HEK293 (cell line): ENCODE results near the gene ZBTB18.

Source experiments
- BCL6B ChIP-seq: fragments of 450-650 bp; formaldehyde crosslinking; IDR thresholded peaks from 2 replicates; pipeline ENCODE4 v1.5.1; 2017; ENCODE audit warnings: missing biosample characterization, missing genetic modification characterization
- CTCF ChIP-seq: fragments of 450-650 bp; formaldehyde crosslinking; IDR thresholded peaks from 2 replicates; pipeline ENCODE4 v1.5.1; 2016; ENCODE audit warnings: missing biosample characterization, missing genetic modification characterization
- EGR2 ChIP-seq: fragments of 450-650 bp; formaldehyde crosslinking; IDR thresholded peaks from 2 replicates; pipeline ENCODE4 v1.5.1; 2016; ENCODE audit warnings: low read depth, missing biosample characterization, missing genetic modification characterization
- GFI1B ChIP-seq: fragments of 450-650 bp; formaldehyde crosslinking; IDR thresholded peaks from 2 replicates; pipeline ENCODE4 v1.5.1; 2016; ENCODE audit warnings: missing biosample characterization, missing genetic modification characterization
- GLI2 ChIP-seq: fragments of 450-650 bp; formaldehyde crosslinking; IDR thresholded peaks from 2 replicates; pipeline ENCODE4; 2017; ENCODE audit warnings: missing biosample characterization, missing genetic modification characterization, low read depth, borderline replicate concordance
- HOXC10 ChIP-seq: sonication (generic); formaldehyde crosslinking; IDR thresholded peaks from 2 replicates; pipeline ENCODE4 v1.8.1; 2023; ENCODE audit warnings: mild to moderate bottlenecking, missing genetic modification reagents
- INSM2 ChIP-seq: fragments of 450-650 bp; formaldehyde crosslinking; IDR thresholded peaks from 2 replicates; pipeline ENCODE4 v1.5.1; 2016; ENCODE audit warnings: missing biosample characterization, missing genetic modification characterization
- KLF1 ChIP-seq: fragments of 450-650 bp; formaldehyde crosslinking; IDR thresholded peaks from 2 replicates; pipeline ENCODE4 v1.5.1; 2016; ENCODE audit warnings: missing biosample characterization, missing genetic modification characterization
- KLF8 ChIP-seq: fragments of 450-650 bp; formaldehyde crosslinking; IDR thresholded peaks from 2 replicates; pipeline ENCODE4 v1.5.1; 2016; ENCODE audit warnings: missing biosample characterization, missing genetic modification characterization
- REST ChIP-seq: fragments of 450-650 bp; formaldehyde crosslinking; IDR thresholded peaks from 2 replicates; pipeline ENCODE4 v1.5.1; 2016; ENCODE audit warnings: missing biosample characterization, missing genetic modification characterization
- SP2 ChIP-seq: fragments of 450-650 bp; formaldehyde crosslinking; IDR thresholded peaks from 2 replicates; pipeline ENCODE4 v1.5.1; 2016; ENCODE audit warnings: missing biosample characterization, missing genetic modification characterization
- SP7 ChIP-seq: fragments of 450-650 bp; formaldehyde crosslinking; IDR thresholded peaks from 2 replicates; pipeline ENCODE4 v1.5.1; 2016; ENCODE audit warnings: missing biosample characterization, missing genetic modification characterization
- ZFP37 ChIP-seq: fragments of 450-650 bp; formaldehyde crosslinking; IDR thresholded peaks from 2 replicates; pipeline ENCODE4 v1.5.1; 2016; ENCODE audit warnings: missing biosample characterization, missing genetic modification characterization
- ZFP69B ChIP-seq: fragments of 450-650 bp; formaldehyde crosslinking; IDR thresholded peaks from 2 replicates; pipeline ENCODE4 v1.5.1; 2016; ENCODE audit warnings: missing biosample characterization, missing genetic modification characterization
- ZIC2 ChIP-seq: fragments of 450-650 bp; formaldehyde crosslinking; IDR thresholded peaks from 2 replicates; pipeline ENCODE4 v1.5.1; 2016; ENCODE audit warnings: missing biosample characterization, missing genetic modification characterization
- ZNF16 ChIP-seq: fragments of 450-650 bp; formaldehyde crosslinking; IDR thresholded peaks from 2 replicates; pipeline ENCODE4 v1.5.1; 2016; ENCODE audit warnings: low read depth, missing biosample characterization, missing genetic modification characterization
- ZNF169 ChIP-seq: fragments of 450-650 bp; formaldehyde crosslinking; IDR thresholded peaks from 2 replicates; pipeline ENCODE4 v1.5.1; 2016; ENCODE audit warnings: missing biosample characterization, missing genetic modification characterization
- ZNF184 ChIP-seq: fragments of 450-650 bp; IDR thresholded peaks from 2 replicates; pipeline ENCODE4 v1.5.1; 2018; ENCODE audit warnings: missing biosample characterization, mild to moderate bottlenecking, missing genetic modification characterization
- ZNF292 ChIP-seq: fragments of 450-650 bp; formaldehyde crosslinking; IDR thresholded peaks from 2 replicates; pipeline ENCODE4 v1.5.1; 2016; ENCODE audit warnings: low read depth, missing biosample characterization, missing genetic modification characterization, borderline replicate concordance
- ZNF510 ChIP-seq: fragments of 450-650 bp; formaldehyde crosslinking; IDR thresholded peaks from 2 replicates; pipeline ENCODE4 v1.5.1; 2018; ENCODE audit warnings: mild to moderate bottlenecking, missing genetic modification characterization, missing biosample characterization; ENCODE audit not compliant: insufficient replicate concordance
- ZNF530 ChIP-seq: fragments of 450-650 bp; formaldehyde crosslinking; IDR thresholded peaks from 2 replicates; pipeline ENCODE4 v1.5.1; 2016; ENCODE audit warnings: low read depth, missing biosample characterization, missing genetic modification characterization
- ZNF555 ChIP-seq: fragments of 450-650 bp; formaldehyde crosslinking; conservative IDR thresholded peaks from 2 replicates; pipeline ENCODE4 v1.5.1; 2017; ENCODE audit warnings: missing biosample characterization, mild to moderate bottlenecking, missing genetic modification characterization, inconsistent platforms
- ZNF558 ChIP-seq: fragments of 450-650 bp; formaldehyde crosslinking; IDR thresholded peaks from 2 replicates; pipeline ENCODE4 v1.5.1; 2016; ENCODE audit warnings: missing biosample characterization, missing genetic modification characterization
- ZNF654 ChIP-seq: fragments of 450-650 bp; formaldehyde crosslinking; IDR thresholded peaks from 2 replicates; pipeline ENCODE4 v1.5.1; 2016; ENCODE audit warnings: low read depth, missing biosample characterization, missing genetic modification characterization
- ZNF658 ChIP-seq: fragments of 450-650 bp; formaldehyde crosslinking; IDR thresholded peaks from 2 replicates; pipeline ENCODE4; 2016; ENCODE audit warnings: missing biosample characterization, missing genetic modification characterization
- ZSCAN16 ChIP-seq: fragments of 450-650 bp; formaldehyde crosslinking; IDR thresholded peaks from 2 replicates; pipeline ENCODE4 v1.5.1; 2016; ENCODE audit warnings: missing biosample characterization, missing genetic modification characterization
- TF ChIP-seq, protein P1 (sequence below): fragments of 450-650 bp; formaldehyde crosslinking; conservative IDR thresholded peaks from 2 replicates; pipeline ENCODE4 v1.5.1; 2016; ENCODE audit warnings: low read depth, missing biosample characterization, missing genetic modification characterization

Gene ZBTB18

GRCh38 chr1:244047621-244048255, 3.3 kb upstream of the ZBTB18 start (continued):
- TF ChIP-seq, protein P1, sequence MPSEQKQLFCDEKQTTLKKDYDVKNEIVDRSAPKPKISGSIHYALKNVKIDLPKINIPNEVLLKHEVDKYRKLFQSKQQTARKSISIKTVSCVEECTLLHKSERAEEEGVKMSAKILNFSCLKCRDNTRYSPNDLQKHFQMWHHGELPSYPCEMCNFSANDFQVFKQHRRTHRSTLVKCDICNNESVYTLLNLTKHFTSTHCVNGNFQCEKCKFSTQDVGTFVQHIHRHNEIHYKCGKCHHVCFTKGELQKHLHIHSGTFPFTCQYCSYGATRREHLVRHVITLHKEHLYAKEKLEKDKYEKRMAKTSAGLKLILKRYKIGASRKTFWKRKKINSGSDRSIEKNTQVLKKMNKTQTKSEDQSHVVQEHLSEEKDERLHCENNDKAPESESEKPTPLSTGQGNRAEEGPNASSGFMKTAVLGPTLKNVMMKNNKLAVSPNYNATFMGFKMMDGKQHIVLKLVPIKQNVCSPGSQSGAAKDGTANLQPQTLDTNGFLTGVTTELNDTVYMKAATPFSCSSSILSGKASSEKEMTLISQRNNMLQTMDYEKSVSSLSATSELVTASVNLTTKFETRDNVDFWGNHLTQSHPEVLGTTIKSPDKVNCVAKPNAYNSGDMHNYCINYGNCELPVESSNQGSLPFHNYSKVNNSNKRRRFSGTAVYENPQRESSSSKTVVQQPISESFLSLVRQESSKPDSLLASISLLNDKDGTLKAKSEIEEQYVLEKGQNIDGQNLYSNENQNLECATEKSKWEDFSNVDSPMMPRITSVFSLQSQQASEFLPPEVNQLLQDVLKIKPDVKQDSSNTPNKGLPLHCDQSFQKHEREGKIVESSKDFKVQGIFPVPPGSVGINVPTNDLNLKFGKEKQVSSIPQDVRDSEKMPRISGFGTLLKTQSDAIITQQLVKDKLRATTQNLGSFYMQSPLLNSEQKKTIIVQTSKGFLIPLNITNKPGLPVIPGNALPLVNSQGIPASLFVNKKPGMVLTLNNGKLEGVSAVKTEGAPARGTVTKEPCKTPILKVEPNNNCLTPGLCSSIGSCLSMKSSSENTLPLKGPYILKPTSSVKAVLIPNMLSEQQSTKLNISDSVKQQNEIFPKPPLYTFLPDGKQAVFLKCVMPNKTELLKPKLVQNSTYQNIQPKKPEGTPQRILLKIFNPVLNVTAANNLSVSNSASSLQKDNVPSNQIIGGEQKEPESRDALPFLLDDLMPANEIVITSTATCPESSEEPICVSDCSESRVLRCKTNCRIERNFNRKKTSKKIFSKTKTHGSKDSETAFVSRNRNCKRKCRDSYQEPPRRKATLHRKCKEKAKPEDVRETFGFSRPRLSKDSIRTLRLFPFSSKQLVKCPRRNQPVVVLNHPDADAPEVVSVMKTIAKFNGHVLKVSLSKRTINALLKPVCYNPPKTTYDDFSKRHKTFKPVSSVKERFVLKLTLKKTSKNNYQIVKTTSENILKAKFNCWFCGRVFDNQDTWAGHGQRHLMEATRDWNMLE (tag by site-specific recombination) = 0 out of 2 replicates have a peak, but pooled peaks have one; percentile 43
- TF ChIP-seq ZNF658 (tag by site-specific recombination) = no peak
- TF ChIP-seq ZNF558 (tag by site-specific recombination) = no peak
- peak; percentile 90 for TF ChIP-seq SP7 (tag by site-specific recombination)
- no peak for TF ChIP-seq ZNF555
- TF ChIP-seq CTCF (tag by site-specific recombination) = peak; percentile 64
- TF ChIP-seq EGR2 (tag by site-specific recombination) = no peak
- TF ChIP-seq ZNF184 (tag by site-specific recombination) = 0 out of 2 replicates have a peak, but pooled peaks have one; percentile 57
- TF ChIP-seq BCL6B = no peak
- TF ChIP-seq KLF1 (tag by site-specific recombination) = peak; percentile 71
- no peak for TF ChIP-seq ZNF16 (tag by site-specific recombination)
- TF ChIP-seq REST (tag by site-specific recombination) = peak; percentile 70; the same call in 1 of the 2 replicates
- TF ChIP-seq GFI1B = no peak
- TF ChIP-seq KLF8 (tag by site-specific recombination) = peak; percentile 92; the same call in 1 of the 2 replicates
- no peak for TF ChIP-seq ZNF654 (tag by site-specific recombination)
- TF ChIP-seq ZNF530 = no peak
- no peak for TF ChIP-seq ZNF292 (tag by site-specific recombination)
- TF ChIP-seq HOXC10 (CRISPR knock-in tag) = no peak
- TF ChIP-seq ZIC2 (tag by site-specific recombination) = peak; percentile 96
- no peak for TF ChIP-seq ZNF510 (tag by site-specific recombination)
- TF ChIP-seq INSM2 (tag by site-specific recombination) = peak; percentile 74; the same call in 1 of the 2 replicates
- TF ChIP-seq GLI2 = no peak; the same call in 1 of the 2 replicates
- TF ChIP-seq SP2 = no peak
- no peak; the same call in 1 of the 2 replicates for TF ChIP-seq ZSCAN16 (tag by site-specific recombination)
- peak; percentile 96 for TF ChIP-seq ZFP37 (tag by site-specific recombination)
- no peak for TF ChIP-seq ZNF169 (tag by site-specific recombination)
- TF ChIP-seq ZFP69B (tag by site-specific recombination) = peak; percentile 53; the same call in 1 of the 2 replicates
